ENCODE measurements around the gene TIMM29. TPM values are rescaled to one million over a fixed set of nuclear protein-coding genes. Genes with fewer than 3 reads are reported as not detected.

The TIMM29 gene
- polyA plus RNA-seq, 1 donor from 2014 or later: 39.4 TPM

DNA sequence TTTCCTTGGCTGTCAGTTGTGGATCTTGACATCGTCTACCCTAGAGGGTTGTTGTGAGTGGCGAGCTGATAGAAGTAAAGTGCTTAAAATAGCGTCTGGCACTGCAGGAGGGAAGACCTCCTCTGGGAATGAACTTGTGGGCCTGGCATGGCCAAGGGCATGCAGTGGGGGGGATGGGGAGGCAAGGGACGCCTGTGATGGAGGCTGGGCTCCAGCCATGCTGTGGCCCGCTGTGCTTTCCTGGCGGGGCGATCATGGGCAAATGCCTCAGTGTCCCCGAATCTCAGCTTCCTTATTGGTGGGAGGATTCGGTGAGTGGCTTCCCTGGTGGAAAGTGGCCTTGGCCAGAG, 46.5 kb upstream of the TIMM29 start:
- Histone ChIP-seq H3K9me2 (ENCODE audit: insufficient read depth, low read length) (no peaks in the 10 kb centered on the region), H3K27ac (ENCODE audit: low read length) (no peak overlapping the region), H3F3A (ENCODE audit: insufficient read depth, low read length, poor library complexity, severe bottlenecking) (no peaks in the 10 kb centered on the region), H3K27me3 (ENCODE audit: insufficient read depth, low read depth, low read length) (no peaks in the 10 kb centered on the region), H3K9ac (ENCODE audit: low read length) (no peak overlapping the region), H3K4me2 (ENCODE audit: low read length) (no peak overlapping the region), H3K79me2 (replicated peaks; ENCODE audit: insufficient read depth, low read length) (peaks cover 51% of the 10 kb centered on the region), H3K9me3 (ENCODE audit: low read length) (no peaks in the 10 kb centered on the region), H4K20me1 (ENCODE audit: insufficient read depth) (no peaks in the 10 kb centered on the region), H3K36me3 (ENCODE audit: insufficient read depth, low read length) (no peaks in the 10 kb centered on the region), H2AFZ (ENCODE audit: low read depth, low read length) (no peak overlapping the region), H3K4me3 (ENCODE audit: low read length) (peak overlapping the region; percentile 34)
- TF ChIP-seq REST (IDR thresholded peaks at IDR 0.05; ENCODE audit: borderline replicate concordance) (no peak), TAF1 (IDR thresholded peaks at IDR 0.05; ENCODE audit: low read depth) (no peak), POLR2AphosphoS5 (IDR thresholded peaks at IDR 0.05) (no peak), EZH2 (IDR thresholded peaks at IDR 0.05; ENCODE audit: borderline replicate concordance, insufficient read depth, low read length, poor library complexity, severe bottlenecking) (no peak), SMC3 (conservative IDR thresholded peaks at IDR 0.05; ENCODE audit: poor library complexity) (no peak), RAD21 (conservative IDR thresholded peaks at IDR 0.05) (no peak), MXI1 (conservative IDR thresholded peaks at IDR 0.05; ENCODE audit: poor library complexity, severe bottlenecking) (no peak), EP300 (conservative IDR thresholded peaks at IDR 0.05; ENCODE audit: poor library complexity, severe bottlenecking) (no peak), CTCF (IDR thresholded peaks at IDR 0.05; ENCODE audit: poor library complexity, severe bottlenecking) (no peak)

DNA sequence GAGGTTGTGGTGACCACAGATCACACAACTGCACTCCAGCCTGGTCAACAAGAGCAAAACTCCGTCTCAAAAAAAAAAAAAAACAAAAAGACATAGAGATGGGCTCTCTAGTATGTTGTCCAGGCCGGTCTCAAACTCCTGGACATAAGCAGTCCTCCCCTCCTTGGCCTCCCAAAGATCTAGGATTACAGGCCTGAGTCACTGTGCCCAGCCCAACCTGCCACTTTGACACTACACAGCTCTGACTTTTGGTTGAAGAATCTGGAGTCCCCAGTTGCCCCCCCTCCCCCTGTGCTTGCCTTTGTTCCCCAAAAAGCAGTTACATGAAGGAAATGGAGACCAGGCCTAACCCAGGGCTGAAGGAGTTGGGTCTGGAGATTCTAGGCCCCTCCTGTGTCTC, 44.3 kb upstream of the TIMM29 start:
- Histone ChIP-seq H3K9me2 (ENCODE audit: insufficient read depth, low read length) (no peaks in the 10 kb centered on the region), H3K79me2 (replicated peaks; ENCODE audit: insufficient read depth, low read length) (peaks cover 44% of the 10 kb centered on the region), H3F3A (ENCODE audit: insufficient read depth, low read length, poor library complexity, severe bottlenecking) (peaks cover 4% of the 10 kb centered on the region), H3K36me3 (ENCODE audit: insufficient read depth, low read length) (no peaks in the 10 kb centered on the region), H4K20me1 (ENCODE audit: insufficient read depth) (no peaks in the 10 kb centered on the region), H3K9ac (ENCODE audit: low read length) (no peak overlapping the region), H3K4me3 (ENCODE audit: low read length) (no peak overlapping the region), H3K9me3 (ENCODE audit: low read length) (no peaks in the 10 kb centered on the region), H3K27ac (ENCODE audit: low read length) (no peak overlapping the region), H2AFZ (ENCODE audit: low read depth, low read length) (no peak overlapping the region), H3K4me2 (ENCODE audit: low read length) (no peak overlapping the region), H3K27me3 (ENCODE audit: insufficient read depth, low read depth, low read length) (no peaks in the 10 kb centered on the region)
- TF ChIP-seq REST (IDR thresholded peaks at IDR 0.05; ENCODE audit: borderline replicate concordance) (no peak), CTCF (IDR thresholded peaks at IDR 0.05; ENCODE audit: poor library complexity, severe bottlenecking) (no peak), SMC3 (conservative IDR thresholded peaks at IDR 0.05; ENCODE audit: poor library complexity) (no peak), TAF1 (IDR thresholded peaks at IDR 0.05; ENCODE audit: low read depth) (no peak), RAD21 (conservative IDR thresholded peaks at IDR 0.05) (no peak), MXI1 (conservative IDR thresholded peaks at IDR 0.05; ENCODE audit: poor library complexity, severe bottlenecking) (no peak), EP300 (conservative IDR thresholded peaks at IDR 0.05; ENCODE audit: poor library complexity, severe bottlenecking) (no peak), POLR2AphosphoS5 (IDR thresholded peaks at IDR 0.05) (no peak), EZH2 (IDR thresholded peaks at IDR 0.05; ENCODE audit: borderline replicate concordance, insufficient read depth, low read length, poor library complexity, severe bottlenecking) (no peak)

Data from neural cell (in vitro differentiated cells).